Central memory CD4-positive, alpha-beta T cell (primary cell): ENCODE data around the gene KMT2D.

Experiments used
- DNase-seq: peaks from one replicate; pipeline ENCODE4 v3.0.0; 2022

KMT2D gene

DNA sequence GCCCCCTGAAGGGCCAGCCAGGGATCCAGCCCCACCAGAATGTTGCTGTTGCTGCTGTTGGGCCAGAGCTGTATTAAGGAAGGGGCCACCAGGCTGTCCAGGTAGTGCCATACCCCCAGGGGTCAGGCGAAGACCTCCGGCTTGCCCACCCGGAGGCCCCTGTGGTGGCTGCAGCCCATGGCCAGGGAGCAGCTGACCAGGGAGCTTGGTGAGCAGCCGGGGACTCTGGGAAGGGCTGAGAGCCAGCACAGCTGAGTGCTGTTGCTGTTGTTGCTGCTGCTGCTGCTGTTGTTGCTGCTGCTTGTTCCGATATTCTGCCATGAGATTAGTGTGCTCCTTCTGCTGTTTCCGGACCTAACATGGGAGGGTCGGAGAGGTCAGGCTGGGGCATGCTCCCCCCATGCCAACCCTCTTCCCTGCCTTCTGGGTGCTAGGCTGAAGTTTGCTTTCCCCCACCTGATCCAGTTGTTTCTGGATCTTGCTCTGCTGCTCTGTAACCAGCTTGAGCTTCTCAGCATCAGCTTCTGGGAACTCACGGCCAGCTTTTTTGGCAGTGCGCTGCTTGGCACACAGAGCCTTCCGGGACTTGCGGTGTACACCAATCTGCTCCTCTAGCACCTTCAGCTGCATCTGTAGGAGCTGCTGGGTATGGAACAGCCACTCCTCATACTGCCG is 26.8 kb downstream of the KMT2D start:
- DNase-seq = no peak

DNA sequence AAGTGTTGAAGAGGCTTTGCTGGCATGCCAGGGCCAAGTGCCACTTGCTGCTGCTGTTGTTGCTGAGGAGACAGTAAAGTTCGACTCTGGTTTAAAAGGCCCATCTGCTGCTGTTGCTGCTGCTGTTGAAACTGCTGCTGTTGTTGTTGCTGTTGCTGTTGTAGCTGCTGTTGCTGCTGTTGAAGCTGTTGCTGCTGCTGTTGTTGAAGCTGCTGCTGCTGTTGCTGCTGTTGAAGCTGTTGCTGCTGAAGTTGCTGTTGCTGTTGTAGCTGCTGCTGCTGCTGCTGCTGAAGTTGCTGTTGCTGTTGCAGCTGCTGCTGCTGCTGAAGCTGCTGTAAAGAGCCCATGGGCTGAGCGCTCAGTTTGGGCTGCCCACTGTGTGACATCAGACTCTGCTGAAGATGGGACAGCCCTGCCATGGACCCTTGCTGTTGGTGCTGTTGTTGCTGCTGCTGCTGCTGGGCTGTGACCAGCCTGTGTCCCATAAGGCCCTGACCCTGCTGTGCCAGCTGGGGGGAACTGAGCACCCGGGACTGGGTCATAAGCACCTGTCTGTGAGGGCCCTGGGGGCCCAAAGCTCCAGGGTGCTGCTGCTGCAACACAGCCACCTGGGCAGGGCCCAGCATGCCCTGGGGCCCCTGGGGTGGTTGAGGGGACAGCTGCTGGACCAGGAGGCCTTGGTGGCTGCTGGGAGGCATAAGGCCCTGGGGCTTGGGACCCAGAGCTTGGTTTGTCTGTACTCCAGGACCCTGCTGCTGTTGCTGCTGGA is 27.7 kb downstream of the KMT2D start:
- no peak for DNase-seq

DNA sequence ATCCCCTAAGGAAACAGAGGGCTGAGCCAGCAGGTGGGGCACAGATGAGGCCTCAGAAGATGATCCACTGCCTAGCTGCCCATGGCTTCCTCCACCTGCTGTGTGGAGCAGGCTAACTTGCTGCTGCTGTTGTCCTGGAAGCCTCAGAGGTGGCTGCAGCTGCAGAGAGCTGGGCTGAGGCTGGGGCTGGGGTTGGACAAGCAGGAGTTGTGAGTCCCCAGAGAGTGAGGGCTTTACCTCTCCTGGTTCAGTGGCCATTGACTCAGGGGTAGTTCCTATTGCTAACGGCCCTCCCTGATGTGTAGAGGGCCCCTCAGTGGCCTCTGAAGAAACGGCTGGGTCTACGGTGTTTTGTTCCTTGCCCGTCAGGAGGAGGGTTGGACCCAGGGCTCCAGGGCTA is 28.3 kb downstream of the KMT2D start:
- DNase-seq = no peak

DNA sequence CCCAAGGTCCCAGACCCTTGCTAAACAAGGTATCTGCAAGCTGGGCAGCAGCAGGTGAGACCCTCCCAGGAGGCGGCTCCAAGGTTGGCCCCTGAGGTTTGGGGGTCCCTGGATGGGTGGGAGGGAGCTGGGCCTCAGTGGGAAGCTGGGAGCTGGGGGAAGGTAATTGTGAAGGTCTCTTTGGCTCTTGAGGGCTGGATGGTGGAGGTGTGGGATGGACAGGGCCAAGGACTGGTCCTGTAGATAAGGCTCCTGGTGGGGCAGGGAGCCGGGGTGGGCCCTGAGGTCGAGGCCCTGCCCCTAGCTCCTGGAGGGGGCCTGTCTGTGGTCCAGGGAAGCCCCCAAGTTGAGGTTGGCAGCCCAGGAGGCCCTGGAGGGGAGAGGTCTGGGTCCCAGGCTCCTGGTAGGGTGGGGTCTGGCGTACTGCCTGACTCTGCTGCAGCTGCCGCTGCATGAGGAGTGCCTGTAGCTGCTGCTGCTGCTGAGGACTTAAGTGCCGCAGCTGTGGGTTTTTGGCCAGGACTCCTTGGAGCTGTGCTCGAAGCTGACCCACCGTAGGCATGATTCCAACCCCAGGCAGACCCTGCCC is 28.9 kb downstream of the KMT2D start:
- DNase-seq = no peak

DNA sequence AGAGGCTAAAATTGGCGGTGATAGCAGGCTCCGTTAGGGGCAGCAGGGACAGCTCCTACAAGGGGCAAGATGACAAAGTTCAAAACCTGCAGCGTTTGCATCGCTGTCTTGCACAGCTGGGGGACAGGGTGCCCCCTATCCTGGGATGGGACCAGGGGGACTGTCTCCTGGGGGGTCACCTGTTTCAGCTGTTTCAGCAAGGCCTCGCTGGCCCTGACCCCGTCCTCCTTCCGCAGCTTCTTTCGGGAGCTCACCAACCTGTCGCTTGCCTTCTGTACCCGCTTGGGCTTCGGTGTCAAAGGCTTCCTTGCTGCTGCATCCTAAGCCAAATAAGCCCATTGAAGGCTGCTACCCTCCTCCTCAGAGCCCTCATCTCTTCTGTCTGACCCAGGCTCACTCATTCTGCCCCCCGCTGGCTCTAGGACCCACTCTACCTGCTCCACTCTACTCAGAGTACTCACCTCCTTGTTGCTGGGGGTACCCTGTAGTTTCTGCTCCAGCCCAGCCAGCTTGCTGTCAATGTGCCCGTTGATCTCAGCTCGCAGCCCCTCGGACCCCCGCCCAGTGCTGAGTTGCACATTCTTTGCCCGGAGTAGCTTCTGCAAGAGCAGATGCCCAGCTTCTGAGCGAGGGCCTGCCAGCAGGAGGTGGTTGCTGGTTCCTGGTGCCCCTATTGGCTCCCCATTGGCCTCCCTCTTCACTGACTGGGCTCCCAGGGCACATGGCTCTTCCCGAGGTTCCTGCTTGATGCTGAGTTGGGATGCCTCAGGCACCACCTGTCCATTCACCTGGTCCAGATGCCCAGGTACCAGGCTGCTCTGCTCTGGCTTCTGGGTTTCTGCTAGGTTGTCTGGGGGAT is 29.7 kb downstream of the KMT2D start:
- DNase-seq = no peak

DNA sequence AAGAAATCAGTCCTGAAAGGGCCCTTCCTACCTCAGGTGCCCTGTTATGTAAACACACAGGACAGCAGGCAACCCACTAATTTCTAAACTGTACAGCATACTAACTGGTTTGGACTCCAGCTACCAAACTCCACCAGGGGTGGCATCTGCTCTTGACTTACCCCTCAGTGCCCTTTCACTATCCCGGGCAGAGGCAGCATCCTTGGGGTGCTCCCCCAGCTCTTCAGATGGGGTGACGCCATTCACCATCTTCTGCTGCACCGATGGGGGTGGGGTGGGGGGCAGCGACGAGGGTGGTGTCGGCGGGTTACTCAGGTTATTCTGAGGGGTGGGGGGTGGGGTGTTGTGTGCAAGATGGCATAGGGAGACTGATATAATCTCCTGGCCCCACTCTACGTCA is 30.5 kb downstream of the KMT2D start:
- no peak for DNase-seq

DNA sequence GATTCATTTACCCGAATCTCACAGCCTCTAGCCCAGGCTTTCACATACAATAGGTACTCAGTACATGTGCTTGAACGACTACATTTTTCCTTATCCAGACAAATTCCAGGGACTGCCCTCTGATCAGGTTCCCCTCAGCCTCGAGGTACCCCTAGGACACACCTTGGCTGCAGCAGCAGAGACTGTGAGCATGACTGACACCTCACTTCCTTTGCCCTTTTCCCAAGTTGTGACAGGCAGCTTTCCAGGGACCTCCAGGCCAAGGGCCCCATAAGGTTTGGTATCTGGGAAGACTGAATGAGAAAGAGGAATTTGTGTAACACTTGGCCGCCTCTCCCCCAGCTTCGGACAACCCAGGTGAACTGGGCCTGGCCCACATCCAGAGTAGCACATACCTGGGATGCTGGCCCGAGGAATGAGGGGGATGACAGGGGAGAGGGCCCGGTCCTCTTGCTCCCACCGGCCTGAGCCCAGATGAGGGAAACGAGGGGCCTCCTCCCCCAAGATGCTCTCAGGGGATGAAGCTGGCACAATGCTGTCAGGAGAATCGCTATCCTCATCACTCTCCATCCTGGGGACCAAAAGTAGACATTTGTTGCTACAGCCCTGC is 31.8 kb downstream of the KMT2D start:
- DNase-seq = no peak

DNA sequence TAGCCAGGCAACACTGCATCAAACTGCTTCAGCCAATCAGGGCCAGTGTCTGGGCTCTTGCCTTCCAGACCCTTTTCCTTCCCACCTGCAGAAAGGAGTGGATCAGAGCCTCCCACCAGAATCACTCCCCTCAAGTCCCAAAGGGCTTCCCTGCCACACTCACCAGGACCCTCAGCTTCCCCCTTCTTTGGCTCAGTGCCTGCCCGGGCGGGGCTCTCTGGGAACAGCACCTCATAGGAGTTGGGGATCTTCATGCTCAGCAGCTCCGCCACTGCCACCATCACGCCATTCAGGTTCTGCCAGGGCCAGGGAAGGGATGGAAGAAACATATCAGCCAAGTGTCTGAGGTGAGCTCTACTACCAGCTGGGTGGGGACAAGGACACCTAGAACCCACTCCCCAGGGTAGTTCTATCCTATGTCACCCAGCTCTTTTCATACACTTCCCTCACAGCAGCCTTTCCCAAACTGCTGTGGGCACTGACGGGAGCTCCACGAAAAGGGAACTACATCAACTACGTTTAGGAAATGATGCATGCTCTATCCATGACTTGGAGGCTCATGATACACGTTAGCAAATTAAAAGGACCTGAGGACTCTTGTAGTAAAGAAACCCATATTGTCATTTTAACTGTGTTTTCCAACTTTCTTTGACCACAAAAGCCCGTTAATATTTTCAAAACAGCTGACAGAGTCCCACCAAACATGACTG is 32.6 kb downstream of the KMT2D start:
- no peak for DNase-seq

DNA sequence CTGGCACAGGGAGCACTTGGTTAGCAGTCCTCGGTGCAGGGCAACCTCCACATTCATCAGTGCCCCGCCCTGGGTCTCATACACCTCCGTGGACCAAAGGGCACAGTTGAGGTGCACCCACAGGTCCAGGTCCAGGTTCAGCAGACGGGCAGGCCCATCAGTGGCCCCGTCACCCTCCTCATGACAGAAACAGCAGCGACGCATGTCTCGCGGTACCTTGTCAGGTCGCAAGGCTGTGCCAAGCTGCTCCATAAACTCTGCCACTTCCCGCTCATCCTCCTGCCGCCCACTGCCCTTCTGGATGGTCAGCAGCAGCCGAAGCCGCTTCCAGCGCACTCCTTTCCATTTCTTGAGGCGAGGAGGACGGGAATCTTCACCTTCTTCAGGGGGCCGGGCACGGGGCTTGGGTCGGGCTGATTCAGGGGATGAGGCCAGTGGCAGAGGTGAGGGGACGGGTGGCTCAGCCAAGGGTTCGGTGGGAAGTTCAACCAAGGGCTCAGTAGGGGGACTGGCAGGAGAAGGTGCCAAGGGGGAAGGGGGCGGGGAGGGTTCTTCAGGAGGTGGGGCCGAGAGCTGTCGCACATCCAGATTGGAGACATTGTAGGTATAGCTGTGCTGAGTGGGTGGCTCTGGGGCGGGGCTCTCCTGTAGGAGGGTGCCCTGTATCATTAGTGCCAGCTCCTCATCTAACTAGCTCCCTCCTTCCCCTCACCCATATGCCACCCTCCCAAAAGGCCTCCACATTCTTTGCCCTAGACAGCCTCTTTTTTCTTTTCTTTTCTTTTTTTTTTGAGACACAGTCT is 33.7 kb downstream of the KMT2D start:
- no peak for DNase-seq

DNA sequence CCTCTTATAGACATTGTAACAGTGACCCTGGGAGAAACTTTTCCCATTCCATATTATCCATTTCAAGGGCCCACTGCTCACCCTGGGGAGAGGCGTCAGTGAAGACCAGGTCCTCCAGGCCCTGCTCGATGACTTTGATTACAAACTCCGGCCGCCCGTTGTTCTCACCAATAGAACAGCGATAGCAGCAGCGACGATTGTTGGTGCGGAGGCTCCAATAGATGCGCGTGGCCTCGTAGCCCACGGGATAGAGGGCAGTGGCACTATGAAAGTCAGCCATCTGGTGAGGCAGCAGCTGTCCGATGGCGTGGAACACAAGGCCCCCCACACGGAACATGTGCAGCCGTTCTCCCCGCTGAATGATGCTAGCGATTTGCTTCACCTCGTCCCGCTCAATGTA is 34.5 kb downstream of the KMT2D start:
- no peak for DNase-seq

DNA sequence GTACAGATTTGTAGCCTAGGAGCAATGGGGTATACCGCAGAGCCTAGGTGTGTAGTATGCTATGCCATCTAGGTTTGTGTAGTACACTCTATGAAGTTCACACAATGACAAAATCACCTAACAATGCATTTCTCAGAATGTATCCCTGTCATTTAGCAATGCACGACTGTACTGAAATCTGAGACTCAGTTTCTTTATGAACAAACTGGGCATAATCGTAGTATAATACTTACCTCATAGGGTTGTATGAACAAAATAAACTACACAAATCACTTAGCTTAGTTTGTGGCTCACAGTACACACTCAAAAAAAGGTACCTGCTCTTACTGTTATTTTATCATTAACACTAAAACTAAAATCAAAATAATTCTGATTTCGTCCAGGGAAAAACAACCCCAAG is 35.1 kb downstream of the KMT2D start:
- no peak for DNase-seq

DNA sequence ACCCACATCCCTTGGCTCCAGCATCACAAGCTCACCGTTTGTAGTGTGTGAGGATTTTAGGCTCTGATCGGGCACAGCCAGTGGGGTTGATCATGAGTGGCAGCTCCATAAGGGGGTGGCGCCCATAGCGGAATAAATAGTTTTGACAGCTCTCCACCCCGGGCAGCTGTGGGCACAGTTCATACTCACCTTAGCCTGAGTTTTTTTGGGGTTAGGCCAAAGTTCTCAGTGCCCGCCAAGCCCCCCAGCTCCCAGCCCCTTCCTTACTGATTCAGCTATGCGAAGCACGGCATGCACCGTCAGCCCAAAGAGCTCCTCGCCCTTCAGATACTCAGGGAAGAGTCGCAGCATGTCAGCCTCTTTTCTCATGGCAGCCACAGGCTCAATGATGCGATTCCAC is 36.1 kb downstream of the KMT2D start:
- no peak for DNase-seq

DNA sequence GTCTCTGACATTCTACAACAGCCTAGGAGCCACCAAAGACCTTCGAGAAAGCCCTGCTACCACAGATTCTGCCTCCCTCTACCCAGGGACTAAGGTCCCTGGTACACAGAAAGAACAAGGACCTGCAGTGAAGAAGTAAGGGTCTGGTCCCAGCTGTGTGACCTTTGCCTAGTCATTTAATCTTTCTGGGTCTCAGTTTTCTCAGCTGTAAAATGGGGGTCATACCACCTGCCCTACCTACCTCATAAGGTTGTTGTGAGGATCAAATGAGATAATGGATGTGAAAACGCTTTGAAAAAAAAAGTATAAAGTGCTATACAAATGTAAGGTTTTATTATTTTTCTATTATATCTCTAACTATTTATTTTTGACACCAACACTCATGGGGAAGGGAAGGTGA is 36.8 kb downstream of the KMT2D start:
- DNase-seq = no peak

DNA sequence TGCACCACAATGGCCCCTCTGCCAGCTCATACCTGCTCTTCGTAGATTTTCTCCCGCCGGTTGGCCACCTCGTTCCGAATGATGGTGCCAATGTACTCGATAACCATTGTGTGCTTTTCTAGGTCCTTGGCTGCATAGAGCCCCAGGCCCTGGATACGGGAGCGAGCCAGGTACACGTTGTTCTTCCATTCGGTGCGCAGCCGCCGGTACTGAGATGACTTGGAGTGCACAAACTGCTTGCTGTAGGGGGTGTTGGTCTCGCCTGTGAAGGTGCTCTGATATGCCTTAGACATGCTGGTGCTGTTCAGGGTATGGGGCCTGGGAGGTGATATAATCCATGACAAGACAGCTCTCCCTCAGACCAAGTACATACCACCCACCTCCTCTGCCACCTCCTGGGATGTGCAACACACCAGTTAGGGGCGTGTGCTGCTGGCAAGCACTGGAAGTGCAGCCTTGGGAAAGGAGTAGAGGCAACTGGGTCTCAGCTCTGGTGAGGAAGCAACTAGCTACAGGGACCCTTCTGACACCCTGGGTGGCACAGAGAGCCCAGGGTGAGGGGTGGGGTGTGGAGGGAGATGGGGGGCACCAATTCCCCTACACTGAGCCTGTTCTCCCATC is 37.9 kb downstream of the KMT2D start:
- DNase-seq = no peak

DNA sequence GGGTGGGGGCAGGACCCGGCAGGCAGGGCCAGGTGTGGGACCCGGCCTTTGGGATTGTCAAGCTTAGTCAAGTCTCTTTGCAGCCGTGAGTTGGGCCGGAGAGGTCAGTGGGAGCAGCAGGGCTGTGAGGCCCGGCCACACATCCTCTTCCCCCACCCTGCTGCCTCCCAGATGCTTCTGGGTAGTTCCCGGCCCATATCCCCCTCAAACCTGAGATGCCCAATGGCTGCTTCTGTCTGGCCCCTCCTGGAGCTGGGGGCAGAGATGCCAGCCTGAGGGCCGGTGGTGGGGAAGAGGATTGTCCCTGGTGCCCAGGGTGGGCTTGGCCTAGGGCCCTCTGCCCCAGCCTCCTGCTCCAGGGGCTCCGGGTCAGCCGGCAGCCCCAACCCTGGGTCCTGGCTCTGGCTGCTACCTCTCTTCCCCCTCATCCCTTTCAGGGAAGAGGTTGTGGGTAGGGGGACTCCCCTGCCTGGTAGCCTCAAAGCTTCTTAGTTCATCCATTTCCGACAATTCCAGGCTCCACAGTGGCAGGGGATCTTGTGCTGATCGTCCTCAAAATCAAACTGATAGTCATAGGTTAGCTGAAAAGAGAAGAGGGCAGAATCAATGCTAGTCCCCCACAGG is 39.2 kb downstream of the KMT2D start:
- DNase-seq = no peak

DNA sequence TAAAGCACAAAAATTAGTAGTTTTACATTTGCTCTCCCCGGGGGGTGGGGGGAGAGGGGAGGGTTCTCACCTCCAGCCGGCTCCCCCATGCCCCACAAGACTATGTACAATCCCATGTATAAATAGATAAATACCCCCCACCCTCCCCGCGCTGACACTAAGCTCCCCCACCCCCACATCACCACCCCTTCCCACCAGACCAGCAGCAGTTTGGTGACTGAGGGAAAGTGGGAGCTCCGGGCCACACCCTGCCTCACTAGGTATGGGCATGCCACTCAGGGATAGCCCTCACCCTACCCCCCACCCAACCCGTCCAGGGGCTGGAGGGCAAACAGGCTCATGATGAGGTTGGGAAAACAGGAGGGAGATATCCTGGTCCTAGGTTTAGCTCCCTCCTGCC is 40.2 kb downstream of the KMT2D start:
- DNase-seq = no peak

DNA sequence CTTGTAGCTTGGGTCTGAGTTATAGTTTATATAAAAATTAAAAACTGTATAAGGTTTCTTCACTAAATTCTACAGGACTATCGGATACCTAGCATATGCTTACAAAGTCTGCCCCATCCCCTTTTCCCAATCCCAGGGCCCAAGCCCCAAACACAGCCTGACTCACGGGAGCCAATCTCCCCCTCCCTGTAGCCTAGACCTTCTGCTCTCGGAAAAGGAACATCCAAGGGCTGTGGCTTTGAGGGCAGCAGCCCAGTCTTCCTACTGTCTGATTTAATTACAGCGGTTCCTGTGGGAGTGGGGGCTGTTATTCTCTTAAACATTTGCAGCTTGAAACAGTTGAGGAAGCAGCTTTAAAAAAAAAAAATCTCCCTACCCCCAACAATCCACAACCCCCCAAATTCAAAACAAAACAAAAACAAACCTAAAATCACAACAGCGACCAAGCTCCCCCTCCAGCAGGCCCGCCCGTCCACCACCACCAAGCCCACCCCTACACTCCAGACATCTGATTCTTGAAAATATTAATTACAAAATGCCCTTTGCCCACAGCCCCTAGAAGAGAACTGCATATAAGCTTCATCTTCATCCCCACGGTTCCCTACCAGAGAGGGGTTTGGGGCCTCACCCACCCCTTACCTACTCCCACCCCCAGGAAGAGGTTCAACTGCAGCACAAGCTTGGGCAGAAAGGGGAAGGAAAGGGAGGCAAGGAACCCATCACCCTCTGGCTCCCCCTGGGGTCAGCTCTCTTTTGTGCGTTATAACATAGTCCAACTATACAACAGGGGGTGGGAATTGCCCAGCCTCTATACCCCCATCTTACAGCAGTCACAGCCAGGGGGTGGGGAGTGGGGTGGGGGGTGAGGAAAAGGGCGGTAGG is 40.9 kb downstream of the KMT2D start:
- DNase-seq = no peak

DNA sequence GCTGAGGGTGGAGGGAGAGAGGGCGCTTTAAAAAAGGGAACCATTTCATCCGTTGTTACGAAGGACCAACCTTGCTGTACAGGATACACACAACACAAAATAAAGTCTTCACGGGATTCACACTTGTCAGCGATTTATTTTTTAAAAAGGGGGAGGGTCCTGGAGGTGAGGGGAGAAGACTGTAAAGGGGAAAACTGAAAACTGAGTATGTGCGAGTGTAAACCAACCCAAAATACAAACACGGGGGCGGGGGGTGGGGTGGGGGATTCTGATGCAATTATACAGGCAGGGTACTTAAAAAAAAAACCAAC is 41.5 kb downstream of the KMT2D start:
- DNase-seq = no peak
